ENCODE data around the gene CRLF1.

The CRLF1 gene

DNA sequence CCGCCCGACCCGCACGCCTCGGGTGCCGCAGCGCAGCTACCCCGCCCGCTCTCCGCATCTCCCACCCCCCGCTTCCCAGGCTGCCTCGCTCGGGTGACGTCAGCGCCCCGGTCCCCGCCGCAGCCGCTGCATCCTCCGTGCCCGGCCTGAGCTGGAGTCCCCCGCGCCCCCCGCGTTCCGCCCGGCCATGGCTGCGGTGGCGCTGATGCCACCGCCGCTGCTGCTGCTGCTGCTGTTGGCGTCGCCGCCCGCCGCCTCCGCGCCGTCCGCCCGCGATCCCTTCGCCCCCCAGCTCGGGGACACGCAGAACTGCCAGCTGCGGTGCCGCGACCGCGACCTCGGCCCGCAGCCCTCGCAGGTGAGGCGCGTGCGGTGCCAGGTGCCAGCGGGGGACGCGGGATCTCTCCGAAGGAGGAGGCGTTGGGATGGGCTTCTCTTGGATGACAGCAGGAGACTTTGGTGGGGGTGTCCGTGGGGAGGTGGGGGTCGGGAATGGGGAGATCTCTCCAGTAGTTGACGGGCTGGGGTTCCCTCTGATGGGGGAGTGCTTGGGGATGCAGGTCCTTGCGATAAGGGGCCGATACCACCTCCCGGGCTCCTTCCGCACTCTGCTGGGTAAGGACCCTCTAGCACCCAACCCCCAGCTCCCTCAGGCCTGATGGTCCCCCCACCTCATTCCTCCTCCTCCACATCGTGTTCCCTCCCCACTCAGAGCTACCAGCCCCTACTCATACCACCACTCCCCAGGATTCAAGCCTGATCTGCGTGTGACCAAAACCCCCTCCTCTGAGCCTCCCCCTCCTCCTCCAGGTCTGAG, 6.4 kb upstream of the CRLF1 start, which contains the start of gene TMEM59L:
Gene TMEM59L (plus strand): TSS at position 99 of the 817 bp plus-strand sequence. CDS start 89 bp downstream, at position 188.
- DNase-seq (ENCODE audit: low read depth) = no peak

GRCh38 chr19:18612051-18612771, 5.6 kb upstream of the CRLF1 start:
- TF ChIP-seq, protein P1, sequence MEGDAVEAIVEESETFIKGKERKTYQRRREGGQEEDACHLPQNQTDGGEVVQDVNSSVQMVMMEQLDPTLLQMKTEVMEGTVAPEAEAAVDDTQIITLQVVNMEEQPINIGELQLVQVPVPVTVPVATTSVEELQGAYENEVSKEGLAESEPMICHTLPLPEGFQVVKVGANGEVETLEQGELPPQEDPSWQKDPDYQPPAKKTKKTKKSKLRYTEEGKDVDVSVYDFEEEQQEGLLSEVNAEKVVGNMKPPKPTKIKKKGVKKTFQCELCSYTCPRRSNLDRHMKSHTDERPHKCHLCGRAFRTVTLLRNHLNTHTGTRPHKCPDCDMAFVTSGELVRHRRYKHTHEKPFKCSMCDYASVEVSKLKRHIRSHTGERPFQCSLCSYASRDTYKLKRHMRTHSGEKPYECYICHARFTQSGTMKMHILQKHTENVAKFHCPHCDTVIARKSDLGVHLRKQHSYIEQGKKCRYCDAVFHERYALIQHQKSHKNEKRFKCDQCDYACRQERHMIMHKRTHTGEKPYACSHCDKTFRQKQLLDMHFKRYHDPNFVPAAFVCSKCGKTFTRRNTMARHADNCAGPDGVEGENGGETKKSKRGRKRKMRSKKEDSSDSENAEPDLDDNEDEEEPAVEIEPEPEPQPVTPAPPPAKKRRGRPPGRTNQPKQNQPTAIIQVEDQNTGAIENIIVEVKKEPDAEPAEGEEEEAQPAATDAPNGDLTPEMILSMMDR (IDR thresholded peaks at IDR 0.05; ENCODE audit: insufficient read depth, low read depth, low read length, missing control alignments) = no peak
- no peak for DNase-seq (ENCODE audit: low read depth)
- no peak overlapping the region for H3K4me3 ChIP-seq (ENCODE audit: low read depth, low read length)

More for the DNA sequence above, 6.4 kb upstream of the CRLF1 start, which contains the start of gene TMEM59L:
- TF ChIP-seq, protein P1 (IDR thresholded peaks at IDR 0.05; ENCODE audit: insufficient read depth, low read depth, low read length, missing control alignments) = no peak
- H3K4me3 ChIP-seq (ENCODE audit: low read depth, low read length) = no peak within 1 kb of the TSS

- no peak overlapping the region for H3K4me3 ChIP-seq (ENCODE audit: low read depth, low read length)
- DNase-seq (ENCODE audit: low read depth) = no peak
- TF ChIP-seq, protein P1 (IDR thresholded peaks at IDR 0.05; ENCODE audit: insufficient read depth, low read depth, low read length, missing control alignments) = no peak
Measured at GRCh38 chr19:18611327-18612050, 4.9 kb upstream of the CRLF1 start.

DNA sequence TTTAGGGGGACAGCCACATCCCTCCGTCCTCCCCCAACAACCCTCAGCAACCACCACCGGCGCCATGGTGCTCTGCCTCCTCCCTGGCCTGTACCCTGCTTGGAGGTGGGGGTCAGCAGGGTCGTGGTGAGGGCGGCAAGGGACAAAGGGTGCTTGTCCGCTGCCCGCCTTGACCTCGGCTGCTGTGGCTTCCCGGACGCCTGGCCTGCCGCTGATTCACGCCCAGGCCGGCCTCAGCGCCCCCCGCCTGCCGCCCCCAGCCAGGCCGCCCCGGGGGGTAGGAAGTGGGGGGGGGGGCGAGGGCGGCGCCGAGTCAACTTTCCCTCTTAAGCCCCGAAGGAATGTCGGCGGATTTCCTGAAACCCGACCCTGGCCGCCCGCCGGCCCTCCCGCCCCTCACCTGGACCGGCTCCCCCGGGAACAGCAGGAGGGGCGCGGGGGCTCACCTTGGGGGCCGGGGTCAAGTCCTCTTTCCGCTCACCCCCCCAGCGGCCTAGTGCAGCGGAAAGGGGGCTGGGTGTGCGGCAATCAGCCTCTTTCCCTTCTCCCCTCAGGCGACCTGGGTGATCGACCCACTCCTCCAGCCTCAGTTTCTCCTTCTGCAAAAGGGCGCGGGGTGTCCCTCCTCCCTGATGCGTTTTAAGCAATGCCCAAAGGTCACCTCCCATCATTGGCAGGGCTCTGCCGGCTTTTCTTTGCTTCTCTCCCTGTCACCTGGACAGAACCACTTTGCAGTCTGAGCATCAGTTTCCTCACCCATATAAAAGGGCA, 4.1 kb upstream of the CRLF1 start:
- no peak for DNase-seq (ENCODE audit: low read depth)
- TF ChIP-seq, protein P1 (IDR thresholded peaks at IDR 0.05; ENCODE audit: insufficient read depth, low read depth, low read length, missing control alignments) = no peak
- no peak overlapping the region for H3K4me3 ChIP-seq (ENCODE audit: low read depth, low read length)

- TF ChIP-seq, protein P1 (IDR thresholded peaks at IDR 0.05; ENCODE audit: insufficient read depth, low read depth, low read length, missing control alignments) = no peak
Measured at GRCh38 chr19:18610245-18610555, 3.6 kb upstream of the CRLF1 start.

DNA sequence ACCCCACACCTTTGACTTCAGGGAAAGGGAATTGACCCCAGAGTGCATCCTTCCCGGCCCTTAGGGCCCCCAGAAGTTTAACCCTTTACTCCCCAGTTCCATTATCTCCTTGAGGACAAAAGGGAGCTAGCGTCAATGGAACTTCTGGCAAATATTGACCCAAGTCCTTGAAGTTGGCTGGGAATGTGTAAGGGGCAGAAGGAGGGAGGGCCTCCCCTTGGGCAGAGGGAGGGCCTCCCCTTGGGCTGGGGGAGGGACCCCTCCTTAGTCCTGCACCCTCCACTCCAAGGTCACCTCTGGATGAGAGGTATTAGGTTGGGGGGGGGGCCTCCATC, 3.1 kb upstream of the CRLF1 start:
- DNase-seq (ENCODE audit: low read depth) = no peak
- no peak overlapping the region for H3K4me3 ChIP-seq (ENCODE audit: low read depth, low read length)
- TF ChIP-seq, protein P1 (IDR thresholded peaks at IDR 0.05; ENCODE audit: insufficient read depth, low read depth, low read length, missing control alignments) = no peak

More at GRCh38 chr19:18610245-18610555, 3.6 kb upstream of the CRLF1 start:
- no peak for DNase-seq (ENCODE audit: low read depth)
- H3K4me3 ChIP-seq (ENCODE audit: low read depth, low read length) = no peak overlapping the region
